GM23248 (cell line): ENCODE measurements around the gene GLP1R.

ENCODE experiments used
- EZH2 ChIP-seq: fragments of 200-600 bp; sonication (generic); IDR thresholded peaks from 2 replicates; pipeline ENCODE4 v1.6.1; 2018; ENCODE audit warnings: antibody characterized with exemption, mild to moderate bottlenecking; ENCODE audit not compliant: insufficient read depth, poor library complexity, severe bottlenecking
- EZH2phosphoT487 ChIP-seq: fragments of 200-600 bp; sonication (generic); IDR thresholded peaks from 2 replicates; pipeline ENCODE4 v1.6.1; 2018; ENCODE audit warnings: antibody characterized with exemption, moderate library complexity, mild to moderate bottlenecking, low read depth; ENCODE audit not compliant: insufficient read depth

DNA sequence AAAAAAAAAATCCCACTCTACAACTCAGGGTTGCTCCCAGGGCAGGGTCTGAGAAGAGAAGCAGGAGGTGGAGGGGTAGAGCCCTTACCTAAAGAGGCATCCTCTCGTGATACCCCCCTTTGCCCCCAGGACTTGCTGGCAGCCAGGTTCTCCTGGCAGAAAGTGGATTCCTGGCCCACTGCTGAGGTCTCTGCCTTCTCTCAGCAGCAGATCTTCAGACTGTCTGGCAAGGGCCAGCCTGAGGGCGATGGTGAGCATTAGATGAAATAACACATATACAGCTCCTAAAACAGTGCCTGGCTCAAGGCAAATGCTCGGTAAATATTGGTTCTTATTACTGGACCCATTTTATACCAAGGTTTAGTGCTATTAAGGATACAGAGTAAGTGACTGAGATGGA lies 4.8 kb upstream of the GLP1R start:
- TF ChIP-seq EZH2 (no peak), EZH2phosphoT487 (no peak)
